ENCODE data around the gene CAMTA1.

The CAMTA1 gene

GRCh38 chr1:7430691-7431090 is 645.4 kb downstream of the CAMTA1 start:
- Histone ChIP-seq H3K4me3 (no peak overlapping the region), H3K27ac (no peak overlapping the region)

- H3K27ac ChIP-seq: no peak overlapping the region
- H3K4me3 ChIP-seq: no peak overlapping the region
Observed at GRCh38 chr1:7432102-7432899, 647.0 kb downstream of the CAMTA1 start.

GRCh38 chr1:7432900-7433380 is 647.7 kb downstream of the CAMTA1 start:
- no peak overlapping the region for H3K4me3 ChIP-seq
- no peak overlapping the region for H3K27ac ChIP-seq

DNA sequence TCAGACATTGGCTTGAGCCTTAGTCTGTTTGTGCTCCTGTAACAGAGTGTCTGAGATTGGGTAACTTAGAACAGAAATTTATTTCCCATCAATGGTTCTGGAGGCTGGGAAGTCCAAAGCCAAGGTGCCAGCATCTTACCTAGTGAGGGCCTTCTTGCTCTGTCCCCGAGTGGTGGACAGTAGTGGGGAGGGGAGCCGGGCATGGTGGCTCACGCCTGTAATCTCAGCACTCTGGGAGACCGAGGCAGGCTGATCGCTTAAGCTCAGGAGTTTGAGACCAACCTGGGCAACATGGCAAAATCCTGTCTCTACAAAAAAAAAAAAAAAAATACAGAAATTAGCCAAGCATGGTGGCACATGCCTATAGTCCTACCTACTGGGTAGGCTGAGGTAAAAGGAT is 649.3 kb downstream of the CAMTA1 start:
- no peak overlapping the region for H3K4me3 ChIP-seq

GRCh38 chr1:7435276-7436055 is 650.2 kb downstream of the CAMTA1 start:
- Histone ChIP-seq H3K27ac (no peak overlapping the region), H3K4me3 (no peak overlapping the region)

More for the DNA sequence above, 649.3 kb downstream of the CAMTA1 start:
- no peak overlapping the region for H3K27ac ChIP-seq

- H3K4me3 ChIP-seq: no peak overlapping the region
Observed at GRCh38 chr1:7436056-7437005, 651.1 kb downstream of the CAMTA1 start.

GRCh38 chr1:7437036-7437435 is 651.8 kb downstream of the CAMTA1 start:
- Histone ChIP-seq H3K27ac (no peak overlapping the region), H3K4me3 (no peak overlapping the region)

More at GRCh38 chr1:7436056-7437005, 651.1 kb downstream of the CAMTA1 start:
- no peak overlapping the region for H3K27ac ChIP-seq

- Histone ChIP-seq H3K27ac (no peak overlapping the region), H3K4me3 (no peak overlapping the region)
Observed at GRCh38 chr1:7437608-7438395, 652.5 kb downstream of the CAMTA1 start.

GRCh38 chr1:7438396-7438785 is 653.1 kb downstream of the CAMTA1 start:
- no peak overlapping the region for H3K4me3 ChIP-seq
- H3K27ac ChIP-seq: no peak overlapping the region

GRCh38 chr1:7438921-7439655 is 653.8 kb downstream of the CAMTA1 start:
- no peak overlapping the region for H3K27ac ChIP-seq
- no peak overlapping the region for H3K4me3 ChIP-seq

GRCh38 chr1:7440154-7440553 is 654.9 kb downstream of the CAMTA1 start:
- Histone ChIP-seq H3K4me3 (no peak overlapping the region), H3K27ac (no peak overlapping the region)

DNA sequence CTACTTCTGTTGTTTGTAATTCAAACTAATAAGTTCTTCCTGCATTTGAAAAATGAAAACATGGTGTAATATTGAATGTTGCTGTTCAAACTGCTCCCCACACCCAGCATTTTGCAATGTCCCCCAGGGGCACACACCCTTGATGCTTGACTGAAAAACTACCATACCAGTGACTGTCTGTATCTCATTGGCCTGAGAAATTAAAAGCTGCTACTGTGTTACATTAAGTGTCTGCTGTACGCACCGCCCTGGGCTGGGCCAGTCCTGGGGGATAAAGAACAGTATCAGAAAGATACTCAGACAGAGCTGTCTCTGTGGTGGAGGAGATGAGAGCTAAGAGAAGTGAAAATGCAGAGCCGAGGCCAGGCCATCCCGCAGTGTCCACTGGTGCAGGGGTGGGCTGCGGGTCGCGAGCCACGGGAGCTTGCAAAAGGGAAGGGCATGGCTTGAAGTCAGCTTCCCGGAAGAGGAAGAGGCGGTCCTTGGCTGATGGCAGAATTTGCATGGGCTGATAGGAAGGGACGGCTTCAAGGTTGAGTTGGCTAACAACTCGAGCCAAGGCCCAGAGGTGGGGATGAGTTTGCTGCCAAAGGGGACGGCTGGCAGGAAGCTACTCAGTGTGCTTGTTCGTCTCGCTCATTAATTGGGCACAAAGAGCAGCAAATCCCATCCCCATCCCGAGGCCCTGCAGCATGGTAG is 656.0 kb downstream of the CAMTA1 start:
- H3K4me3 ChIP-seq: no peak overlapping the region
- H3K27ac ChIP-seq: no peak overlapping the region

DNA sequence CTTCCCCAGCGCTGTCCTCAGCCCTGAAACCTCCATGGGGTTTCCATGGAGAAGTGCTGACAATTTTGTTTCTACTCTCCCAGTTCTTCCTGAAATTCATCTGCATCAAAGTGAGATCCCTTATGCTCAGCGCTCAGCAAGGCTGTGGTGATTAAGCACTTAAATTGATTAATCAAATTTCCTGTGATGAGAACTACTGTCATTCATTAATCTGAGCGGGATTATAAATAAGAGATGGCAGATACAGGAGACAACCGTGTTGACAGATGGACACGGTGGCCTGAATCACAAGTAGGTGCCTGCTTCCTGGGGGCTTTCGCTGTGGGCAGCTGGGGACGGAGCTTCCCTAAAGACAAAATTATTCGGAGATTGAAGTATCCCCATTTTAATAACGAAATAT is 656.8 kb downstream of the CAMTA1 start:
- no peak overlapping the region for H3K4me3 ChIP-seq
- no peak overlapping the region for H3K27ac ChIP-seq

DNA sequence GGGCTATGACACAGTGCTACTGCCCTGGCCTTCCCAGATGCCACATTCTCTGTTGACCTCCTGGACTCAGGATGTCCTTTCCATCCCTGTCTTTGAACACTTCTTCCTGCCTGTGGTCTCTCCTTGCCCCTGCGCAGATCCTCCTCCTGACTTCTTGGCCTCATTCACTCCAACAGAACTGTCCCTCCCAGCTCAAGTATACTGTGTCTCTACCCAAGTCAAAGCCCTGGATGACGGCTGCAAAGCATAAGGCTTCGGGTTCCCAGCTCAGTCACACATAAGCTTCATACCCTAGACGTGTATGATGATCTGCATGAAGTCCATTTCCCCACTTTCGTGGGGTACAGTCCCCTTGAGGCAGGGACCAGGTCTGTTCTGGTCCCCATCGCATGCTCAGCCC is 657.7 kb downstream of the CAMTA1 start:
- no peak overlapping the region for H3K27ac ChIP-seq

DNA sequence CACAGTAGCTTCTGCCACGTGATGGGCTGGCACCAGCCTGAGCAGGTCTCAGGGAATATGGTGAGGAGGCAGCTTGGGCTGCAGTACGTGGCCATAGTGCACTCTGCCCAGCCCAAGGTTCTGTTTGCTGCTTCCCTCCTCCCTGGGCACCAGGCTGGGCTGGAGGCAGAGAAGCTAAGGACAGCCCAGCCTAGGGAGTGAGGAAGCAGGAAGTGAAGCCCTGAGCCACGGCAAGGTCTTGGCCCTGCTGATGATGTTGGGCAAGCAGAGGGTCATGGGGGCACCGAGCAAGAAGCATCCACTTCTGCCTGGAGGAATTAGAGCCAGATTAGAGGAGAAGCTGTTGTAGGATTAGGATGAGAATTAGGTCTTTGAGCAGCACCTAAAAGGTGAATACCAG is 659.1 kb downstream of the CAMTA1 start:
- Histone ChIP-seq H3K27ac (no peak overlapping the region), H3K4me3 (no peak overlapping the region)

More for the DNA sequence above, 657.7 kb downstream of the CAMTA1 start:
- no peak overlapping the region for H3K4me3 ChIP-seq

- no peak overlapping the region for H3K4me3 ChIP-seq
- no peak overlapping the region for H3K27ac ChIP-seq
Observed at GRCh38 chr1:7447093-7447492, 661.8 kb downstream of the CAMTA1 start.

DNA sequence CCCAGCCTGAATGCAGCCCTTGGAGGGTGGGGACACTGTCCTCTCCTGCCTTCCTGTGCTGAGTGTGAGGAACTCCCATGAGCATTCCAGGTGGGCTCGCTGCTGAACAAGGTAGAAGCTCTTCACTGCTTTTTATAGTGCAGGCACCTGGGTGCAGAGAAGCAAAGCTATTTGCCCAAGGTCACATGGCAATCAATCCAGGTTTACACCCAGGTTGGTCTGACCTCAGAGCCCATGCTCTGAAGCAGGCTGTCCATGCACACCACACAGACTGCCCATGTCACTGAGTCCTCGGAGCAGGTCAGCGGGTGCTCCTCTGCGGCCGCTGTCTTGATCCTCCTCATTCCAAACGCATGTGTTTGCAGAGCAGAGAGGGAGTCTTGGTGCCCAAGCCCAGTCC is 662.5 kb downstream of the CAMTA1 start:
- no peak overlapping the region for H3K27ac ChIP-seq
- H3K4me3 ChIP-seq: no peak overlapping the region

- H3K27ac ChIP-seq: no peak overlapping the region
- H3K4me3 ChIP-seq: no peak overlapping the region
Observed at GRCh38 chr1:7448986-7449385, 663.7 kb downstream of the CAMTA1 start.
